HG03108 (cell line): ENCODE data around the gene PFDN2.
A peak's percentile ranks its signal among the peaks of the same experiment; 100 is the strongest.

Experiments used
- ATAC-seq: cut with Tn5 transposase; IDR thresholded peaks from one replicate; pipeline ENCODE4 v1.9.1; 2021; ENCODE audit warnings: moderate library complexity; ENCODE audit not compliant: unreplicated experiment

The PFDN2 gene, protein sequence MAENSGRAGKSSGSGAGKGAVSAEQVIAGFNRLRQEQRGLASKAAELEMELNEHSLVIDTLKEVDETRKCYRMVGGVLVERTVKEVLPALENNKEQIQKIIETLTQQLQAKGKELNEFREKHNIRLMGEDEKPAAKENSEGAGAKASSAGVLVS

DNA sequence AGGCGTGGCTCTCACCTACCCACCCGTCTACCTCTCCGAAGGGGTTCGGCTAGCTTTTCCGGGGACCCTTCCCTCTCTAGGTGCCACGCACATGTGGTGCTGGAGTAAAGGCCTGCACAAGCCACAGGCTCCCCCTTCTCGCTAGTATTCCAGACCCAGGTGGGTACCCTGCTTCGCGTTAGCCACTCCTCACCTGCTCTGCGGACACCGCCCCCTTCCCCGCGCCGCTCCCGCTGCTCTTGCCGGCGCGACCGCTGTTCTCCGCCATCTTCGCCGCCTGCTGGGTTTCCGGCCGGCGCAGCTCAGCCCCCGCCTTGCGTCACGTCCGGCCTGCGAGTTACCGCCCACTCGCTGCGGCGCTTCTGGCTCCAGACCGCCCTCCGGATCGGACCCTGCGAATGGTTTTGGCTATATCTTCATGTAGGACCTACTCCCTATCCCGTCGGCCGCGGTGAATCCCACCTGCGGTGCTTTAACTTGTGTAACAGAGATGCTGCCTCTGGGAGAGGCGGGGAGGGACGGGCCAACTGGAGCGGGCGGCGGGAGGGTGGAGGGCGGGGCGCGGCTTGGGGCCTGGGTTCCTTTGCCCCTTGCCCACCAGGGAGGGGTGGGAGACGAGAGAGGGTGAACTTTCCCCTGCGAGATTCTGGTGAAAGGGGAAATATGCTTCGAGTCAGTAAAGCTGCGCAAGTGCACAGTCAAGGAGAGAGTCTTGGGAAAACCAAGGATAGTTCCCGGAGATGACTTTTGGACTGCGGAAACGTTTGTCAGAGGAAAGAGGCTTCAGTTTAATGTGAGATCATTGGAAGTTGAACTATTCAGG, at the start of gene PFDN2, which contains the start of gene NIT1:
PFDN2 (minus strand) TSS at position 279 of the 823 bp plus-strand sequence; CDS start at position 268, 11 bp downstream.
NIT1 (plus strand) TSS at position 347 of the 823 bp plus-strand sequence; CDS start at position 419, 72 bp downstream.
- peak; percentile 83 for ATAC-seq

DNA sequence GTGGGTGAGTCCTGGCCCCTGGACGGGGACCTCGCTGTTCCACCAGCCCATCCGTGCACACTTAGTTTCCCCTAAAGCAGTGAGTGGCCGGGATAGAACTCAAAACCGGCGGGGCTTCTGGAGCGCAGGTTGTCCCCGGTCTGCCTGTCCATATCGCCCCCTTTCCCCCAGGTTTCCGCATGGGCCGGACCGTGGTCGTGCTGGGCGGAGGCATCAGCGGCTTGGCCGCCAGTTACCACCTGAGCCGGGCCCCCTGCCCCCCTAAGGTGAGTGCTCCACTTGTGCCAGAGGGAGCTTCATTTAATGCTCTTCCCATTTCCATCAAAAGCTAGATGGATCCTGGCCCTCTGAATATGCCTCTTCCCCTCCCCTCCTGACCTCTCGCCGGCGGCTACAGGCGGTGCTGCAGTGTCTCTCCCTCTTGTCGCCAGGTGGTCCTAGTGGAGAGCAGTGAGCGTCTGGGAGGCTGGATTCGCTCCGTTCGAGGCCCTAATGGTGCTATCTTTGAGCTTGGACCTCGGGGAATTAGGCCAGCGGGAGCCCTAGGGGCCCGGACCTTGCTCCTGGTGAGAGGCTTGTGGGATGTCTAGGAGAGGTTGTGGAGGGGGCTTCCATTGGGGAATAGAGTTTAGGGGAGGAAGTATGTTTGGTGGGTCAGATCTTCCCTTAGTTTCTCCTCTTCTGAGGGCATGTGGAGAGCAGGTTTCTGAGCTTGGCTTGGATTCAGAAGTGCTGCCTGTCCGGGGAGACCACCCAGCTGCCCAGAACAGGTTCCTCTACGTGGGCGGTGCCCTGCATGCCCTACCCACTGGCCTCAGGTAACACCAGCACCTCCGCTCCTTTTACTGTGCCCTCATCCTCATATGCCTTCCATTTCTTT, 49.1 kb upstream of the PFDN2 start:
- no peak for ATAC-seq

DNA sequence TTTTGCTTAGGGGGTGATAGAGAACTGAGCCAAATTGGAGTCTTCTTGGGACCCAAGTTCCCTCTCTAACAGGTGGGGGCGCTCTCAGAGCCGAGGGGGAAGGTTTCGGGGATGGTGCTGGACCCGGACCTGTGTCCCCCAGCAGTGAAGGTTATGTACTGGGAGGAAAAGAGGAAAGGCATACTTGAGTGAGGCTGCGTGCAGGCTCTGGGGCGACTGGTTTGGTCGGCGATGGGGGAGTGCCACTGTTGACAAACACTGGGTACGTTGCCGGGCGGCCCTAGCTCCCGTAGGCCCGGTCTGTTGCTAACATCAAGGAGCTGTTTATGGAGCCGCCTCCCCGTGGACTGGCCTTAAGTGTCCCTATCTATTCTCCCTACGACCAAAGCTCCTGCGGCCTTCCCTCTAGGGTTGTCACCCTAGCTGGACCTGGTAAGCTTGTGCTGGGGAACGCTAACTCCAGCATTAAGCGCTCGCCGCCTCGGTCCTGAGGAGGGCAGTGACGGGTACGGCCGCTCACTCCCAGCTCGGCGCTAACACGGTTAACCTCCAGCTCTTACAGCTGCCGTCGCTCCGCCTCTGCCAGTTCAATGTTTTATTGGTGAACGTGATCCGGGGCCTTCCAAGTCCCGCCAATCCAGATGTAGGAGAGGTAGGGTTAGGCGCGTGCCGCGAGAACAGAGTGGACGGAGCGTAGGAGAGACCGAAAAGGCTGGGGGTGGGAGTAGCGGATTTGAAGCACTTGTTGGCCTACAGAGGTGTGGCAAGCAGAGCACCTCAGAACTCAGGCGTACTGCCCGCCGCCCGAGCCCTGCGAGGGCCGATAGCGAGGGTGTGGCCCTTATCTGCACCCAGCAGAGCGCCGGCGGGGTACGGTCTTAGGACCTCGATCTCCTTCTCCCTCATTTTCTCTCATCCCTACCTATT, 48.2 kb upstream of the PFDN2 start, which contains the start of gene PPOX:
PPOX (plus strand) TSS at position 685 of the 927 bp plus-strand sequence. CDS start 422 bp downstream, outside the sequence.
- peak; percentile 93 for ATAC-seq

DNA sequence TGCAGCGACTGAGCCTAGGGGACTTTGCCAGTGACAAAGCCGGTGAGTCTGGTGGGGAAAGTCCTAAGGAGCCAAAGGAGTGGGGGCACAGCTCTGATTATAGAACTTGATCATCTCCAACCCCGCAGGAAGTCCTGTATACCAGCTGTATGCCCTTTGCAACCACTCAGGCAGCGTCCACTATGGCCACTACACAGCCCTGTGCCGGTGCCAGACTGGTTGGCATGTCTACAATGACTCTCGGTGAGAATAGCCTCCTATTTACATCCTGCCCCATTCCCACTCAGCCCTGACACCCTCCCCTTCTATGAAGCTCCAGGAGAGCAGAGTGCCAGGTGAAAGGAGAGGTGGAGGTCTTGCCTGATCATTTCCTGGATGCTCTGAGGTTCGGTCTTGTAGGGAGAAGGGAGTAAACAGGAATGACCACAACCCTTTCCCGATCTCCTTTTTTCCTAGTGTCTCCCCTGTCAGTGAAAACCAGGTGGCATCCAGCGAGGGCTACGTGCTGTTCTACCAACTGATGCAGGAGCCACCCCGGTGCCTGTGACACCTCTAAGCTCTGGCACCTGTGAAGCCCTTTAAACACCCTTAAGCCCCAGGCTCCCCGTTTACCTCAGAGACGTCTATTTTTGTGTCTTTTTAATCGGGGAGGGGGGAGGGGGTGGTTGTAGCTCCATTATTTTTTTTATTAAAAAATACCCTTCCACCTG, 47.2 kb upstream of the PFDN2 start:
- ATAC-seq, result no peak

DNA sequence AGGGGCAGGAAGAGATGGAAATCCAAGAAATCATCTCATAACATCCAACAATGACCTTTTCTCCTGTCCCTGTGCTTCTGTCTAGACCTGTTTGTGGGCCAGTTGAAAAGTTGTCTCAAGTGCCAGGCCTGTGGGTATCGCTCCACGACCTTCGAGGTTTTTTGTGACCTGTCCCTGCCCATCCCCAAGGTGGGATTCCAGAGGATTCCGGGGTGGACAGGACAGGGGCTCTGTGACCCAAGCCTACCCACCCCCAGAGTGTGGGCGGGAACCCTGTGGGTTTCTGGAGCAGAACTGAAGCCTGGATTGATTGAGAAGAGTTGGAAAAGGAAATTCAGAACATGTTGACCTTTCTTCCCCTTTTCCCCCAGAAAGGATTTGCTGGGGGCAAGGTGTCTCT, 46.0 kb upstream of the PFDN2 start:
- no peak for ATAC-seq

DNA sequence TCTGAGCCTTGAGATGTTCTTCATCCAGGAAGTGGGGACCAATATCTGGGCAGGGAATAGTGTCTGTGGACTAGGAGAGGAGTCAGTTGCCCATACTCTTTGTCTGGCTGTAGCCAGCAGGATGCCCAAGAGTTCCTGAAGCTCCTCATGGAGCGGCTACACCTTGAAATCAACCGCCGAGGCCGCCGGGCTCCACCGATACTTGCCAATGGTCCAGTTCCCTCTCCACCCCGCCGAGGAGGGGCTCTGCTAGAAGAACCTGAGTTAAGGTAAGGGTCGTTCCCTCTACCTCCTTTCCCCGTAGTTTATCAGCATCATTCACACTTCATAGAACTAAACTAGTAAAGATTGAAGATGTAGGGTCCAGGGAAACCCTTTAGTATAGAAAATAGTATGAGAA, 45.0 kb upstream of the PFDN2 start:
- ATAC-seq, result no peak

DNA sequence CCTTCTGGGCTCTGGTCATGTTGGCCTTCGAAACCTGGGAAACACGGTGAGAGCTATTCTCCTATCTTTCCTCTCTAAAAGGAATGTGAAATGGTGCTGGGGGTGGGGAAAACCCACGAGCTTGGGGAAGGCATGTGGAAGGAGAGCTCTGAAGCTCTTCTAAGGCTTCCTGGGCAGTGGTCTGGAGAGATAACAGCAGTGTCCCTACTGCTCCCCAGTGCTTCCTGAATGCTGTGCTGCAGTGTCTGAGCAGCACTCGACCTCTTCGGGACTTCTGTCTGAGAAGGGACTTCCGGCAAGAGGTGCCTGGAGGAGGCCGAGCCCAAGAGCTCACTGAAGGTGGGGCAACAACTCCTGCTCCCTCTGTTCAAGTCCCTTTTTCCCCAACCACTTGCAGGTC, 44.2 kb upstream of the PFDN2 start:
- no peak for ATAC-seq

DNA sequence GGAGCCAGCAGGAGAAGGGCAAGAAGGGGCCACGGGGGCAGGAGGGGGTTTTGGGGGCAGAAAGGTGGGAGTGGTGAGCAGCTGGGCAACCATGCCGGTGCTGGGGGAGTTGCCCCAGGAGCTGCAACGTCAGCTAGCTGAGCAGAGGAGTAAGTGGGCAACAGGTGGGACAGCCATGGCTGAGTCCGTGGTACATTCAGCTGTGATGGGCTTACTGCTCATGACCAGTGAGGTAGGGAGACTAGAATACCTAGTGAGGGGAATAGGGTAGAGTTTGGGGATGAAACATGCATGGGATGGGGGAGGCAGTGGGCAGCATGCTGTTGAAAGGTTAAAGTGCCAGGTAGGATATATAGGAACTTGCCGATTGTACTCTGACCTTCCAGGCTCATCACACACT, 43.8 kb upstream of the PFDN2 start:
- no peak for ATAC-seq

DNA sequence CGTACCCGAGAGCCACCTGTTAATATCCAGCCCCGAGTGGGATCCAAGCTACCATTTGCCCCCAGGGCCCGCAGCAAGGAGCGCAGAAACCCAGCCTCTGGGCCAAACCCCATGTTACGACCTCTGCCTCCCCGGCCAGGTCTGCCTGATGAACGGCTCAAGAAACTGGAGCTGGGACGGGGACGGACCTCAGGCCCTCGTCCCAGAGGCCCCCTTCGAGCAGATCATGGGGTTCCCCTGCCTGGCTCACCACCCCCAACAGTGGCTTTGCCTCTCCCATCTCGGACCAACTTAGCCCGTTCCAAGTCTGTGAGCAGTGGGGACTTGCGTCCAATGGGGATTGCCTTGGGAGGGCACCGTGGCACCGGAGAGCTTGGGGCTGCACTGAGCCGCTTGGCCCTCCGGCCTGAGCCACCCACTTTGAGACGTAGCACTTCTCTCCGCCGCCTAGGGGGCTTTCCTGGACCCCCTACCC, 42.9 kb upstream of the PFDN2 start:
- no peak for ATAC-seq

DNA sequence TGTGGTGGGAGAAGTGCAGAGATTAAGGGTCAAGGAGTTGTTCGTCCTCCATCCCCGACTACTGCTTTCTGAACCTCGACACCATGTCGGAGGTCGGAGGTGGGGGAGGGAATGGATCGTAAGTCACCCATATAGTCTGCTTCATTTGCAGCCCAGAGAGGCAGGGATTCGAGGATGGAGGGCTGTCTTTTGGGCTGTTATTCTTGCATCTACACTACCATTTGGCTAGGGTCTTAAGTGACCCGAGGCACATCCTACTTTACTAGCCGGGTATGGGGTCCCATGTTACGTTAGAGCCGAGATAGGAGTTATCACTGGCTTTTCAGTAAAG, 42.0 kb upstream of the PFDN2 start:
- ATAC-seq, result no peak

DNA sequence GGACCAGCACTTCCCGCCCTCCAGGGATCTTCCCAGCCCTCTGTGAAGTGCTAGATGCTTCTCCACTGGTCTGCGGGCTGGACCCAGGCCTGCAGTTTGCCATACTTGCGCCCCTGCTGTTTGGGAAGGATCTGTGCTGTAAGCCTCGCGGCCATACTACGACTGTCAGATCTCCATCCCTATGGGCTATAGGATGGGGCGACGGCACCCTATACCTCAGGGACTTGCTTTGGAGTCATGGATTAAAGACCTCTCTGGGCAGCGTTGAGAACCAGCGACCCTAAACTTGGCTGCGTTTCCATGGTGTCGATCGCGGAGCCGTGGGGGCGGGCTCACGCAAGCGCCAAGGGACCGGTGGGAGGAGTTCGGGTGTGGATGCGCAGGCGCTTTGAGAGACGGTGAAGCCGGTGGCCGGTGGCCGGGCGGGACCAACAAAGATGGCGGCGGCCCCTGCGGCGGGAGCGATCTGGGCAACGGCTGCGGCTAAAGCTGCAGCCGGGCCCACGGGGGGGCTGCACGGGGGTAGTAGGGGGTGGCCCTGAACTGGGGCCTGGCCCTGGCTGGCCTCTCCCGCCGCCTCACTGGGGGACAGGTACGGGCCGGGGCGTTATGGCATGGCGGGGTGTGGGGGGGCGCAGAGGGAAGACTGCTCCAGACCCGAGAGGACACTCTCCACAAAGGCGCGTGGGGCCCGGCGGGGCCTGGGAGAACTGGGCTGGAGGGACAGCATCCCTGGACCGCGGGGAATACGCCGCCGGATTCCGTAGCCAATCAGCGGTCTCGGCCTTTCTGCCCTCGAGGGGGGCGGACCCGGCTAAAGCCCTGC, 41.5 kb upstream of the PFDN2 start, which contains the start of gene USP21:
USP21 (plus strand) TSS at position 414 of the 826 bp plus-strand sequence. CDS start 1,141 bp downstream, outside the sequence.
- peak; percentile 87 for ATAC-seq

DNA sequence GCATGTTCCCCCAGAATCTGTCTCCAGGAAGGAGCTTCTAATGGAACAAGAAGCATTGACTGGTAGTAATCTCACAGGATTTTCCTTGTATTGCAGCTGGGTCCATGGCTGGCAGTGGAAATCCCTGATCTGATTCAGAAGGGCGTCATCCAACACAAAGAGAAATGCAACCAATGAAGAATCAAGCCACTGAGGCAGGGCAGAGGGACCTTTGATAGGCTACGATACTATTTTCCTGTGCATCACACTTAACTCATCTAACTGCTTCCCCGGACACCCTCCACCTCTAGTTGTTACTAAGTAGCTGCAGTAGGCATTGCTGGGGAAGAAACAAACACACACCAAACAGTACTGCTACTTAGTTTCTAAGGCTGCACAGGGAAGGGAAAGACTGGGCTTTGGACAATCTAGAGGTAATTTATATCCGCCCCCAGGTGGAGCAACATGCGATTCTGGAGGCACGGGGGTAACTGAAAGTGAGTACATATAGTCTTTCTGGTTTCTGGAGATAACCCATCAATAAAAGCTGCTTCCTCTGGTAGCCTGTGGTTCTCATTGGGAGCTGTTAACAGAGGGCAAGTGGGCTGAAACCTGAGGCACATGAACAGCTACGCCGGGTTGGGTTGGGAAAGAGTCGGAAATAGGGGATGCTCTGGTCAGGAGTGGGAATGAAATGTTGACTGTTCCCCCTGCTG, 40.6 kb upstream of the PFDN2 start:
- no peak for ATAC-seq

DNA sequence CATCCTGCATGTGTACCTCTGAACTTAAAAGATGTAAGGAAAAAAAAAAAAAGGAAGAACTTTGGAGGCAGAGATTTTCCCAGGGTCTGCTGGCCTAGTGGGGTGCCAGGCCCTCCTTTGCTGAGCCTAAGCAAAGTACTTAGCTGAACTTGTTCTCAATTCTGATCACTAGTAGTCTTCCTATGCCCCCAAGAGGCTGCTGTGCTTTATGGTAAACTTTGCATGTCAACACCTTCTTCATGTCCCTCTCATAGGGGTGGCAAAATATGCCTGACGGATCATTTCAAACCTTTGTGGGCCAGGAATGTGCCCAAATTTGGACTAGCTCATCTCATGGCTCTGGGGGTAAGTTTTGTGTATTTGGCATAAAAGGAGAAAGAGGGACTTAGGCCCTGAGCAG, 40.0 kb upstream of the PFDN2 start:
- ATAC-seq, result no peak

DNA sequence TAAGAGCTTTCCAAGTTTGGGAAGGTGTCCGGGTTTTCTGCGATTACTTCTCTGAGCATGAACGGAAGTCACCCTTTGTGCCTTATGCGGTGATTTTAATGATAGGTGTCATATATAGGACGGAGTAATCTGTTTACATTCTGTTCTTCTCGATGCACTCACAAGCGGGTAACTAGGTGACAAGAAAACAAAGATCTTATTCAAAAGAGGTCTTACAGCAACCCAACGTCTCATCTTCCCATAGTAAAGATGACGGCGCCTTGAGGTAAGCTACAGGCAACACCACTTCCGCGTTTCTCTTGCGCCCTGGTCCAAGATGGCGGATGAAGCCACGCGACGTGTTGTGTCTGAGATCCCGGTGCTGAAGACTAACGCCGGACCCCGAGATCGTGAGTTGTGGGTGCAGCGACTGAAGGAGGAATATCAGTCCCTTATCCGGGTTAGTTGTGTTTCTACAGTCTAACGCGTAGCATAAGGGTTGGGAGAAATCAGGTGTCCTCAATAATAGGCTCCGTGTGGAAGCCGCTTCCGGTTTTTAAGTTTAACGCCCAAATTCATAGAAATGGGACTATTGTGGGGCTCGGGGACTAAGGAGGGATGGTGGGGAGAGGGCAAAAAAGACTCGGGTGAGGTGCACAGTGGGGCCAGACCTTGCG, 36.0 kb upstream of the PFDN2 start, which contains the start of gene UFC1:
UFC1 (plus strand) TSS at position 297 of the 656 bp plus-strand sequence; CDS start at position 317, 20 bp downstream.
- ATAC-seq, result peak; percentile 71

DNA sequence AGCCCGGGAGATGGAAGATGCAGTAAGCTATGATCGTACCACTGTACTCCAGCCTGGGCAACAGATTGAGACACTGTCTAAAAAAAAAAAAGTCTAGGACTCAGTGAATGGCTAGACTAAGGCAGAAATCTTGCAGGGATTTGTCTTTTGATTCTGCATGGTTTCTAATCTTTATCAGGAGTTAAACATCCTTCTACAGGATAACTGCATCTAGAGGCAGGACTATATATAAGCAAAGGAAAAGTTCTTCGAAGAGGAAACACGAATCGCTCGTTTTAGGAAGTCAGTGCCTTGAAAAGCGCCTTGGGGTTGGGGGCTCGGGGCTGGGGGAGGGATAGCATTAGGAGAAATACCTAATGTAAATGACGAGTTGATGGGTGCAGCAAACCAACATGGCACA, 35.3 kb upstream of the PFDN2 start:
- ATAC-seq, result no peak

DNA sequence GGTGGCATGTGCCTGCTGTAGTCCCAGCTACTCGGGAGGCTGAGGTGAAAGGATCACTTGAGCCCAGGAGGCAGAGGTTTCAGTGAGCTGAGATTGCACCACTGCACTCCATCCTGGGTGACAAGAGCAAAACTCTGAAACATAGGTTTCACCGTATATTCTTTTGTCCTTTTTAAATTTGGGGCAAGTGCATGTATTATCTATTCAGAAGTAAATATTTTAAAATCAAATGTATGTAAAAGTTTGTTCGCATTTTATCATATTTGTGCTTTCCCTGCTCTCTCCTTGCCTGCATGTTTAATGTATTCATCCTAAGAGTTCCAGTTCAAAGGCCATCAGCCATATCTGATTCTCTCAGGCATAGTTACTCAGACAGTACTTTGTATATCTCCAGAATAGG, 28.0 kb upstream of the PFDN2 start:
- no peak for ATAC-seq

DNA sequence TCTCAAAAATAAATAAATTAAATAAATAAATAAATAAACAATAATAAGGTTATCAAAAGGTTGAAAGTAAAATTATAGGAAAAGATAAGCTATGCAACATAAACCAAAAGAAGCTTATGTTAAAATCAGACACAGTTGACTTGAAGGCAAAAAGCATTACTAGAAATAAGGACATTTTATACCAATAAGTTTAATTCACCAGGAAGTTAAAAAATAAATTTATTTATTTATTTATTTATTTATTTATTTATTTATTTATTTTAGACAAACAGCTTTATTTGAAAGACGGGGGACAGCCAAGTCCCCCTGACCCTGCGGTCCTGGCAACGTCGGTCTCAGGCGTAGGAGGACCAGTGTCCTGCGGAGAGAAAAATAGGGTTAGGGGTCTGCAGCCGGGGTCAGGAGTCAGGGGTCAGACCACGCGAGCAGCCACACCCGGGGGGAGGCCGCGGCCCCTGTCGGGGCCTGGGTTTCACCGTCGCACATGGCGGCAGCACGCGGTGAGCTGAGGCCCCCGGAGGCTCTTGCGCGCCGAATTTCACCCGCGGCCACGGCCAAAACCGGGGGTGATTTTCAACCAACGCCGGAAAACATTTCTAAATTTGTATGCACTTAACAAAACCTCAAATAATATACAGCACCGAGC, 23.0 kb upstream of the PFDN2 start:
- no peak for ATAC-seq
